HepG2 (cell line): ENCODE data around the gene IBA57. TPM values are rescaled to one million over a fixed set of nuclear protein-coding genes. Genes with fewer than 3 reads are reported as not detected.

Experiments
- ATAC-seq: fragments of 200-7000 bp; cut with Tn5 transposase; 3 replicates; pipeline ENCODE4 v1.9.1; 2020; ENCODE audit warnings: mild to moderate bottlenecking, moderate library complexity
- BruUV-seq: library from RNA; stranded (reverse); fragments of 400-500 nt; replicated peaks from 2 replicates; lab custom pipeline; 2021; lab: Mats Ljungman, UMichigan
- CTCF ChIA-PET: fragments of 300-600 bp; formaldehyde crosslinking; extraction: SDS; loops from one replicate; lab custom pipeline; 2021; ENCODE audit warnings: low total read pairs, inconsistent platforms, low intra/inter-chr PET ratio; lab: Yijun Ruan, JAX
- POLR2A ChIA-PET: fragments of 350-600 bp; sonication (Branson Sonifier 250); formaldehyde crosslinking; loops from one replicate; lab custom pipeline; 2020; ENCODE audit warnings: antibody characterized with exemption, inconsistent platforms; lab: Yijun Ruan, JAX
- DNase-seq: peaks from one replicate; pipeline ENCODE4 v3.0.0-alpha.2; 2015; ENCODE audit warnings: low spot score
- FAIRE-seq: peaks from 3 replicates; lab custom pipeline; 2011; peaks lifted over from hg19 to GRCh38; lab: Jason Lieb, UNC
- H2AFZ ChIP-seq: one replicate; pipeline ENCODE4 v1.6.1; 2011; ENCODE audit warnings: low read length, inconsistent platforms
- H3K27ac ChIP-seq: fragments of 300-600 bp; 3 replicates; pipeline ENCODE4 v1.8.0; 2011; ENCODE audit warnings: mixed run types, mild to moderate bottlenecking, mixed read lengths, low read length, inconsistent platforms; ENCODE audit not compliant: insufficient read depth; ENCODE audit errors: extremely low read length
- H3K27me3 ChIP-seq, 2 experiments: fragments of 200-600 bp in 1 of 2; 2 replicates in 1 of 2; 3 replicates in 1 of 2; pipeline versions ENCODE4 v1.6.0 to v1.8.0; 2011; ENCODE audit warnings: low read length in 2 of 2, mild to moderate bottlenecking in 2 of 2, moderate library complexity in 2 of 2, inconsistent platforms in 1 of 2; ENCODE audit not compliant: insufficient read depth in 2 of 2, control insufficient read depth in 1 of 2
- H3K36me3 ChIP-seq, 2 experiments: fragments of 200-600 bp in 1 of 2; replicated peaks in 1 of 2; 2 replicates in 1 of 2; 3 replicates in 1 of 2; pipeline versions ENCODE4 v1.5.1 to v1.8.0; 2011; ENCODE audit warnings: low read length in 2 of 2, inconsistent platforms in 1 of 2; ENCODE audit not compliant: insufficient read depth in 2 of 2, control insufficient read depth in 1 of 2
- H3K4me1 ChIP-seq: 2 replicates; pipeline ENCODE4 v1.5.1; 2012; ENCODE audit warnings: low read length, inconsistent platforms; ENCODE audit not compliant: insufficient read depth
- H3K4me2 ChIP-seq: 2 replicates; pipeline ENCODE4 v1.6.0; 2011; ENCODE audit warnings: low read depth, low read length, inconsistent platforms
- H3K4me3 ChIP-seq, 3 experiments: fragments of 200-600 bp in 1 of 3; sonication (generic), shearing (Covaris generic) in 1 of 3; replicated peaks in 1 of 3; 2 replicates each; pipeline ENCODE4 v1.5.1; 2011 to 2016; ENCODE audit warnings: low read length in 3 of 3, inconsistent platforms in 2 of 3, low read depth in 2 of 3, mild to moderate bottlenecking in 2 of 3, control low read depth in 1 of 3, mixed read lengths in 1 of 3; ENCODE audit not compliant: insufficient read depth in 1 of 3
- H3K79me2 ChIP-seq: one replicate; pipeline ENCODE4 v1.6.1; 2011; ENCODE audit warnings: low read length, inconsistent platforms; ENCODE audit not compliant: insufficient read depth
- H3K9ac ChIP-seq: 2 replicates; pipeline ENCODE4 v1.6.0; 2011; ENCODE audit warnings: mild to moderate bottlenecking, low read depth, low read length, inconsistent platforms; ENCODE audit not compliant: insufficient read depth
- H3K9me3 ChIP-seq: 2 replicates; pipeline ENCODE4 v1.5.1; 2012; ENCODE audit warnings: mild to moderate bottlenecking, low read length
- H4K20me1 ChIP-seq: 2 replicates; pipeline ENCODE4 v1.6.0; 2011; ENCODE audit warnings: inconsistent platforms, mild to moderate bottlenecking, low read length, moderate library complexity; ENCODE audit not compliant: insufficient read depth
- KDM3A ChIP-seq: IDR thresholded peaks from 2 replicates; pipeline ENCODE4 v1.6.1; 2018; ENCODE audit warnings: low read depth, missing compliant biosample characterization
- MATR3 ChIP-seq: sonication (generic); formaldehyde crosslinking; IDR thresholded peaks from 2 replicates; pipeline ENCODE4 v1.4.0; 2020; ENCODE audit warnings: missing genetic modification reagents
- RAD51 ChIP-seq: fragments of 450-650 bp; IDR thresholded peaks from 2 replicates; pipeline ENCODE4 v1.6.1; 2016; ENCODE audit warnings: borderline replicate concordance
- TEF ChIP-seq: sonication (generic); formaldehyde crosslinking; IDR thresholded peaks from 2 replicates; pipeline ENCODE4 v1.5.0; 2020; ENCODE audit warnings: missing genetic modification reagents
- ZBTB10 ChIP-seq: sonication (generic); formaldehyde crosslinking; IDR thresholded peaks from 2 replicates; pipeline ENCODE4 v1.4.0; 2020; ENCODE audit warnings: missing genetic modification reagents, borderline replicate concordance
- ZBTB44 ChIP-seq: sonication (generic); formaldehyde crosslinking; IDR thresholded peaks from 2 replicates; pipeline ENCODE4 v1.4.0; 2020; ENCODE audit warnings: missing genetic modification reagents
- ZNF17 ChIP-seq: sonication (generic); formaldehyde crosslinking; IDR thresholded peaks from 2 replicates; pipeline ENCODE4 v1.5.0; 2020; ENCODE audit warnings: mild to moderate bottlenecking, missing genetic modification reagents
- ZNF282 ChIP-seq: fragments of 450-650 bp; IDR thresholded peaks from 2 replicates; pipeline ENCODE4 v1.6.1; 2018; ENCODE audit not compliant: partially characterized antibody
- ZNF776 ChIP-seq: sonication (generic); formaldehyde crosslinking; IDR thresholded peaks from 2 replicates; pipeline ENCODE4 v1.4.0; 2020; ENCODE audit warnings: mild to moderate bottlenecking, missing genetic modification reagents
- WGBS: methylation state at CpG from one replicate; pipeline ENCODE4 v1.1.6; 2017; ENCODE audit warnings: low lambda C conversion rate; 5-methylcytosine and 5-hydroxymethylcytosine counted together
- in situ Hi-C: cut with HindIII; loops from 2 replicates; pipeline ENCODE4 v1.10.0; 2017; ENCODE audit warnings: low pct_unique_long_range_greater_than_20kb; ENCODE audit not compliant: extremely low pct_ligation_motif_present
- intact Hi-C: fragments of 100-400 bp; cut with micrococcal nuclease; formaldehyde crosslinking; loops from one replicate; pipeline ENCODE4 v1.10.0; 2022; ENCODE audit not compliant: unreplicated experiment
- polyA plus RNA-seq, 8 experiments: library from polyadenylated mRNA; depleted of rRNA in 3 of 8; stranded (reverse) in 7 of 8; unstranded in 1 of 8; fragments of >200 nt; fragmentation: Illumina TruSeq in 4 of 8; extraction: Trizol in 4 of 8; gene quantifications; 2 replicates each; pipeline versions ENCODE4 v1.2.1 to v1.2.3, GENCODE V29; 2011 to 2016; ENCODE audit warnings: low read depth in 4 of 8, missing spikeins in 1 of 8, mixed read lengths in 1 of 8; ENCODE audit not compliant: insufficient read depth in 1 of 8
- total RNA-seq, 5 experiments: library from RNA; depleted of rRNA; stranded (reverse); fragments of >200 nt; fragmentation: Illumina TruSeq; extraction: Trizol; gene quantifications; 2 replicates each; pipeline ENCODE4 v1.2.3, GENCODE V29; 2016; ENCODE audit warnings: low read depth in 1 of 5
- TF ChIP-seq, protein P1 (sequence below): sonication (generic); formaldehyde crosslinking; IDR thresholded peaks from 2 replicates; pipeline ENCODE4 v1.4.0; 2020; ENCODE audit warnings: mild to moderate bottlenecking, missing genetic modification reagents

IBA57 gene
- total and polyA plus RNA-seq, 2 of the 13 experiments (the other 11 are each of a cell fraction or from before 2014, with no cell fraction given), result 2.3 to 10.2 TPM

DNA sequence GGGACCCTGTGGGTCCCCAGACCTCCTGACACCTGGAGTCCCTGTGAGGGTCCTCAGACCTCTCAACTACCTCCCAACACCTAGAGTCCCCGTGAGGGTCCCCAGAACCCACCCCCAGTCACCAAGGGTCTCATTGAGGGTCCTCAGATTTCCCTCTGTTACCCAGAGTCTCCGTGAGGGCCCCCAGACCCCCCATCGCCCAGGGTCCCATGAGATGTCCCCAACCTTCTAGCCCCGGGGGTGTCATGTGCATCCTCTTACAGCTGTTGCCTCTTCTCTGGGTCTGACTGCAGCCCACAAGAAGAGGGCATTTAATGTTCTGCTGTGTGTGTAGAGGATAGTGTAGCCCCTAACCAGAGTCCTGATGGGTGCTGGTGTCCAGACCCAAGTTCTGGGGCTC lies 17.8 kb upstream of the IBA57 start:
- no peak overlapping the region for H3K4me2 ChIP-seq
- ChIA-PET CTCF (no interaction called here), POLR2A (interaction anchor here (7.9 kb wide), 1 partner anchor 18 kb away, joined by 72 read pairs; the partner anchor contains the start of gene IBA57)
- no peaks in the 10 kb centered on the region for H3K27me3 ChIP-seq
- no peak overlapping the region for H3K9ac ChIP-seq
- peaks cover 40% of the 10 kb centered on the region for H3K79me2 ChIP-seq
- intact Hi-C loops (no loop called here), in situ Hi-C loops (no loop called here)
- no peak overlapping the region for H3K27ac ChIP-seq
- DNase-seq (no peak), FAIRE-seq (no peak), ATAC-seq (no peak)
- no TSS peak for BruUV-seq
- H3K36me3 ChIP-seq, result peaks cover 4 to 17% of the 10 kb centered on the region in 2 experiments; a peak in 4 of 5 replicates
- no peak overlapping the region for H2AFZ ChIP-seq
- H3K4me1 ChIP-seq, result peaks cover 55% of the 10 kb centered on the region
- peaks cover 23% of the 10 kb centered on the region; the same call in 1 of the 2 replicates for H4K20me1 ChIP-seq
- 100% methylated on average over 3 of the region's 4 CpGs for WGBS
- H3K9me3 ChIP-seq, result no peaks in the 10 kb centered on the region
- no peak for TF ChIP-seq ZNF776
- TF ChIP-seq ZNF17 (CRISPR knock-in tag), result no peak
- no peak for TF ChIP-seq ZNF282
- TF ChIP-seq KDM3A (CRISPR knock-in tag), result no peak
- no peak for TF ChIP-seq ZBTB10 (CRISPR knock-in tag)
- TF ChIP-seq MATR3 (CRISPR knock-in tag), result no peak
- TF ChIP-seq ZBTB44 (CRISPR knock-in tag), result no peak
- no peak for TF ChIP-seq RAD51
- TF ChIP-seq, protein P1, sequence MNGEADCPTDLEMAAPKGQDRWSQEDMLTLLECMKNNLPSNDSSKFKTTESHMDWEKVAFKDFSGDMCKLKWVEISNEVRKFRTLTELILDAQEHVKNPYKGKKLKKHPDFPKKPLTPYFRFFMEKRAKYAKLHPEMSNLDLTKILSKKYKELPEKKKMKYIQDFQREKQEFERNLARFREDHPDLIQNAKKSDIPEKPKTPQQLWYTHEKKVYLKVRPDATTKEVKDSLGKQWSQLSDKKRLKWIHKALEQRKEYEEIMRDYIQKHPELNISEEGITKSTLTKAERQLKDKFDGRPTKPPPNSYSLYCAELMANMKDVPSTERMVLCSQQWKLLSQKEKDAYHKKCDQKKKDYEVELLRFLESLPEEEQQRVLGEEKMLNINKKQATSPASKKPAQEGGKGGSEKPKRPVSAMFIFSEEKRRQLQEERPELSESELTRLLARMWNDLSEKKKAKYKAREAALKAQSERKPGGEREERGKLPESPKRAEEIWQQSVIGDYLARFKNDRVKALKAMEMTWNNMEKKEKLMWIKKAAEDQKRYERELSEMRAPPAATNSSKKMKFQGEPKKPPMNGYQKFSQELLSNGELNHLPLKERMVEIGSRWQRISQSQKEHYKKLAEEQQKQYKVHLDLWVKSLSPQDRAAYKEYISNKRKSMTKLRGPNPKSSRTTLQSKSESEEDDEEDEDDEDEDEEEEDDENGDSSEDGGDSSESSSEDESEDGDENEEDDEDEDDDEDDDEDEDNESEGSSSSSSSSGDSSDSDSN (CRISPR knock-in tag), result no peak
- TF ChIP-seq TEF (CRISPR knock-in tag), result no peak
- H3K4me3 ChIP-seq, result no peak overlapping the region
